Measurements from ENCODE around the gene MORN5. TPM values are rescaled to one million over a fixed set of nuclear protein-coding genes. Genes with fewer than 3 reads are reported as not detected.

MORN5 gene
- polyA plus RNA-seq, 1 experiment: not detected

- ChIA-PET POLR2A (no interaction called here), CTCF (interaction anchor here (0.6 to 9.4 kb wide), 6 partner anchors 26 to 333 kb away, joined by 3 to 378 read pairs (median 32); no protein-coding TSS in a partner anchor)
- Histone ChIP-seq H3K27ac (ENCODE audit: low read depth, low read length) (no peak overlapping the region), H3K9me3 (ENCODE audit: control insufficient read depth, insufficient read depth, low read length) (no peaks in the 10 kb centered on the region; the same call in 1 of the 2 replicates), H3K4me3 (ENCODE audit: low read depth, low read length) (no peak overlapping the region), H3K27me3 (ENCODE audit: control insufficient read depth, insufficient read depth, low read length) (peaks cover 5% of the 10 kb centered on the region)
- DNase-seq (ENCODE audit: low read depth, low spot score): no peak
- TF ChIP-seq CTCF (IDR thresholded peaks at IDR 0.05; ENCODE audit: low read depth, low read length): no peak
Observed at GRCh38 chr9:122127396-122127798, 32.3 kb upstream of the MORN5 start.

- no peak overlapping the region for H3K4me3 ChIP-seq (ENCODE audit: low read depth, low read length)
- POLR2A ChIA-PET: no interaction called here
- no peaks in the 10 kb centered on the region; the same call in 1 of the 2 replicates for H3K9me3 ChIP-seq (ENCODE audit: control insufficient read depth, insufficient read depth, low read length)
- TF ChIP-seq CTCF (IDR thresholded peaks at IDR 0.05; ENCODE audit: low read depth, low read length): no peak
- no peak overlapping the region for H3K27ac ChIP-seq (ENCODE audit: low read depth, low read length)
- CTCF ChIA-PET: interaction anchor here (0.9 to 7.7 kb wide), 3 partner anchors 27 to 223 kb away, joined by 3 to 222 read pairs (median 5); no protein-coding TSS in a partner anchor
- no peak for DNase-seq (ENCODE audit: low read depth, low spot score)
- peaks cover 5% of the 10 kb centered on the region for H3K27me3 ChIP-seq (ENCODE audit: control insufficient read depth, insufficient read depth, low read length)
Observed at GRCh38 chr9:122128007-122128968, 31.4 kb upstream of the MORN5 start.

- CTCF ChIA-PET: interaction anchor here (1.7 kb wide), 1 partner anchor 30 kb away, joined by 5 read pairs; no protein-coding TSS in a partner anchor
- no peak for TF ChIP-seq CTCF (IDR thresholded peaks at IDR 0.05; ENCODE audit: low read depth, low read length)
- Histone ChIP-seq H3K9me3 (ENCODE audit: control insufficient read depth, insufficient read depth, low read length) (no peaks in the 10 kb centered on the region; the same call in 1 of the 2 replicates), H3K27ac (ENCODE audit: low read depth, low read length) (no peak overlapping the region), H3K27me3 (ENCODE audit: control insufficient read depth, insufficient read depth, low read length) (peaks cover 5% of the 10 kb centered on the region), H3K4me3 (ENCODE audit: low read depth, low read length) (no peak overlapping the region)
- DNase-seq (ENCODE audit: low read depth, low spot score): no peak
- POLR2A ChIA-PET: no interaction called here
Observed at GRCh38 chr9:122128969-122129343, 30.8 kb upstream of the MORN5 start.

GRCh38 chr9:122129969-122130368 is 29.7 kb upstream of the MORN5 start:
- Histone ChIP-seq H3K4me3 (ENCODE audit: low read depth, low read length) (no peak overlapping the region), H3K27ac (ENCODE audit: low read depth, low read length) (no peak overlapping the region), H3K9me3 (ENCODE audit: control insufficient read depth, insufficient read depth, low read length) (no peaks in the 10 kb centered on the region; the same call in 1 of the 2 replicates), H3K27me3 (ENCODE audit: control insufficient read depth, insufficient read depth, low read length) (peaks cover 5% of the 10 kb centered on the region)
- no peak for DNase-seq (ENCODE audit: low read depth, low spot score)
- ChIA-PET CTCF (no interaction called here), POLR2A (no interaction called here)
- no peak for TF ChIP-seq CTCF (IDR thresholded peaks at IDR 0.05; ENCODE audit: low read depth, low read length)

- no peak overlapping the region for H3K4me3 ChIP-seq (ENCODE audit: low read depth, low read length)
- H3K27me3 ChIP-seq (ENCODE audit: control insufficient read depth, insufficient read depth, low read length): peaks cover 5% of the 10 kb centered on the region
- ChIA-PET CTCF (interaction anchor here (0.7 kb wide), 1 partner anchor 220 kb away, joined by 5 read pairs; no protein-coding TSS in a partner anchor), POLR2A (no interaction called here)
- no peak for DNase-seq (ENCODE audit: low read depth, low spot score)
- no peak overlapping the region for H3K27ac ChIP-seq (ENCODE audit: low read depth, low read length)
- no peaks in the 10 kb centered on the region; the same call in 1 of the 2 replicates for H3K9me3 ChIP-seq (ENCODE audit: control insufficient read depth, insufficient read depth, low read length)
- no peak for TF ChIP-seq CTCF (IDR thresholded peaks at IDR 0.05; ENCODE audit: low read depth, low read length)
Observed at GRCh38 chr9:122130837-122131236, 28.9 kb upstream of the MORN5 start.

All from AG04450 (cell line).